ENCODE results near the gene UBTD2. TPM values are rescaled to one million over a fixed set of nuclear protein-coding genes. Genes with fewer than 3 reads are reported as not detected.

UBTD2 gene
- total RNA-seq, 4 donors from 2014 or later, result 6.0 to 35.4 (median 19.0) TPM

DNA sequence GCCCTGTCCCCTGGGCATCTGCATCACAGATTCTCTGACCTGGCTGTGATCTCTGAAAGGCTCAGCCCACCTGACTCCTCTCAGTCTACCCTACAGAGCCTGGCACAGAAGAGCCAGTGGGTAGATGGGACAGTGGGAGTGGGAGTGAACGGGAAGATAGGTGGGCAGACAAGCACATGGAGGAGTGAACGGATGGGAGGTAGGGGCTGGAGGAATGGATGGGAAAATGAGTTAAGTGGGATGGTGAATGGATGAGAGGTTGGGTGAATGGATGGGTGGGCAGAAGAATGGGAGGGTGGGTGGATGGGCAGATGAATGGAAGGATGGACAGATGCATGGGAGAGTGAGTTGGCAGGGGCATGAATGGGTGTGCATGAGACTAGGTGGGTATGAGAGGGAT is 114.3 kb downstream of the UBTD2 start:
- TF ChIP-seq POLR2A (IDR thresholded peaks at IDR 0.05) (no peak), POLR2AphosphoS5 (IDR thresholded peaks at IDR 0.05) (no peak), EP300 (IDR thresholded peaks at IDR 0.05; ENCODE audit: low read depth) (no peak)
- TF ChIP-seq, protein P1, sequence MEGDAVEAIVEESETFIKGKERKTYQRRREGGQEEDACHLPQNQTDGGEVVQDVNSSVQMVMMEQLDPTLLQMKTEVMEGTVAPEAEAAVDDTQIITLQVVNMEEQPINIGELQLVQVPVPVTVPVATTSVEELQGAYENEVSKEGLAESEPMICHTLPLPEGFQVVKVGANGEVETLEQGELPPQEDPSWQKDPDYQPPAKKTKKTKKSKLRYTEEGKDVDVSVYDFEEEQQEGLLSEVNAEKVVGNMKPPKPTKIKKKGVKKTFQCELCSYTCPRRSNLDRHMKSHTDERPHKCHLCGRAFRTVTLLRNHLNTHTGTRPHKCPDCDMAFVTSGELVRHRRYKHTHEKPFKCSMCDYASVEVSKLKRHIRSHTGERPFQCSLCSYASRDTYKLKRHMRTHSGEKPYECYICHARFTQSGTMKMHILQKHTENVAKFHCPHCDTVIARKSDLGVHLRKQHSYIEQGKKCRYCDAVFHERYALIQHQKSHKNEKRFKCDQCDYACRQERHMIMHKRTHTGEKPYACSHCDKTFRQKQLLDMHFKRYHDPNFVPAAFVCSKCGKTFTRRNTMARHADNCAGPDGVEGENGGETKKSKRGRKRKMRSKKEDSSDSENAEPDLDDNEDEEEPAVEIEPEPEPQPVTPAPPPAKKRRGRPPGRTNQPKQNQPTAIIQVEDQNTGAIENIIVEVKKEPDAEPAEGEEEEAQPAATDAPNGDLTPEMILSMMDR (IDR thresholded peaks at IDR 0.05), result no peak
- peaks cover 0 to 16% (median 13%) of the 10 kb centered on the region in 4 donors for H3K4me1 ChIP-seq
- intact Hi-C loops (cut with DNase I; ENCODE audit: low total_unique reads), result no loop called here
- in situ Hi-C loops (cut with MboI; ENCODE audit: low pct_ligation_motif_present in 1 of 4, low pct_unique_long_range_greater_than_20kb in 1 of 4, low sequenced_read_pairs in 3 of 4), result no loop called here
- no peaks in the 10 kb centered on the region for H3K27me3 ChIP-seq
- H3K36me3 ChIP-seq, result no peaks in the 10 kb centered on the region
- no peak overlapping the region for H3K27ac ChIP-seq
- no peak for DNase-seq
- no peaks in the 10 kb centered on the region for H3K9me3 ChIP-seq
- no peak overlapping the region for H3K4me3 ChIP-seq
- WGBS, 2 donors (ENCODE audit: low coverage in 1 of 2), result 94 to 100% methylated on average over 1 to 2 of the region's 2 CpGs

GRCh38 chr5:172168311-172168710 is 115.3 kb downstream of the UBTD2 start:
- 80% methylated on average over 8 of the region's 8 CpGs; no CpG with 5 or more reads in 1 of the 2 donors for WGBS, 2 donors (ENCODE audit: low coverage in 1 of 2)
- intact Hi-C loops (cut with DNase I; ENCODE audit: low total_unique reads), result no loop called here
- in situ Hi-C loops (cut with MboI; ENCODE audit: low pct_ligation_motif_present in 1 of 4, low pct_unique_long_range_greater_than_20kb in 1 of 4, low sequenced_read_pairs in 3 of 4), result no loop called here
- H3K27ac ChIP-seq, result no peak overlapping the region
- no peaks in the 10 kb centered on the region for H3K36me3 ChIP-seq
- no peak for TF ChIP-seq POLR2A (IDR thresholded peaks at IDR 0.05)
- TF ChIP-seq, protein P1 (IDR thresholded peaks at IDR 0.05), result no peak
- TF ChIP-seq EP300 (IDR thresholded peaks at IDR 0.05; ENCODE audit: low read depth), result no peak
- H3K4me3 ChIP-seq, result no peak overlapping the region
- no peaks in the 10 kb centered on the region for H3K27me3 ChIP-seq
- H3K9me3 ChIP-seq, result no peaks in the 10 kb centered on the region
- peaks cover 0 to 15% (median 14%) of the 10 kb centered on the region in 4 donors for H3K4me1 ChIP-seq
- DNase-seq, result no peak

GRCh38 chr5:172167895-172168294 is 115.7 kb downstream of the UBTD2 start:
- Histone ChIP-seq H3K27ac (no peak overlapping the region), H3K36me3 (no peaks in the 10 kb centered on the region), H3K4me1 (peaks cover 0 to 15% (median 12%) of the 10 kb centered on the region in 4 donors), H3K9me3 (no peaks in the 10 kb centered on the region), H3K27me3 (no peaks in the 10 kb centered on the region), H3K4me3 (no peak overlapping the region)
- TF ChIP-seq POLR2AphosphoS5 (IDR thresholded peaks at IDR 0.05), result no peak
- TF ChIP-seq EP300 (IDR thresholded peaks at IDR 0.05; ENCODE audit: low read depth), result no peak
- DNase-seq, result no peak
- in situ Hi-C loops (cut with MboI; ENCODE audit: low pct_ligation_motif_present in 1 of 4, low pct_unique_long_range_greater_than_20kb in 1 of 4, low sequenced_read_pairs in 3 of 4) (no loop called here), intact Hi-C loops (cut with DNase I; ENCODE audit: low total_unique reads) (no loop called here)
- WGBS, 2 donors (ENCODE audit: low coverage in 1 of 2), result 53% methylated on average over 7 of the region's 7 CpGs; no CpG with 5 or more reads in 1 of the 2 donors

- 88 to 92% methylated on average over 3 to 16 of the region's 16 CpGs for WGBS, 2 donors (ENCODE audit: low coverage in 1 of 2)
- H3K27ac ChIP-seq, result no peak overlapping the region
Observed at GRCh38 chr5:172166030-172166826, 117.3 kb downstream of the UBTD2 start.

More at GRCh38 chr5:172166030-172166826, 117.3 kb downstream of the UBTD2 start:
- Histone ChIP-seq H3K36me3 (no peaks in the 10 kb centered on the region), H3K27me3 (no peaks in the 10 kb centered on the region), H3K4me3 (no peak overlapping the region), H3K9me3 (no peaks in the 10 kb centered on the region), H3K4me1 (peaks cover 0 to 15% (median 11%) of the 10 kb centered on the region in 4 donors)
- intact Hi-C loops (cut with DNase I; ENCODE audit: low total_unique reads) (no loop called here), in situ Hi-C loops (cut with MboI; ENCODE audit: low pct_ligation_motif_present in 1 of 4, low pct_unique_long_range_greater_than_20kb in 1 of 4, low sequenced_read_pairs in 3 of 4) (no loop called here)
- TF ChIP-seq POLR2AphosphoS5 (IDR thresholded peaks at IDR 0.05), result no peak
- TF ChIP-seq, protein P1 (IDR thresholded peaks at IDR 0.05), result no peak
- TF ChIP-seq POLR2A (IDR thresholded peaks at IDR 0.05), result no peak
- no peak for DNase-seq

All from transverse colon (tissue), 4 donors.